Stimulated activated CD8-positive, alpha-beta memory T cell treated with anti-CD3 and anti-CD28 coated beads, Interleukin-2, amount 100 ng/mL, for 48 hours (primary cell): Measurements from ENCODE around the gene TAL1.

Source experiments
- DNase-seq, 2 donors: peaks; one replicate each; pipeline ENCODE4 v3.0.0-alpha.2; 2020; ENCODE audit warnings: low read depth in 2 of 2

Gene TAL1

DNA sequence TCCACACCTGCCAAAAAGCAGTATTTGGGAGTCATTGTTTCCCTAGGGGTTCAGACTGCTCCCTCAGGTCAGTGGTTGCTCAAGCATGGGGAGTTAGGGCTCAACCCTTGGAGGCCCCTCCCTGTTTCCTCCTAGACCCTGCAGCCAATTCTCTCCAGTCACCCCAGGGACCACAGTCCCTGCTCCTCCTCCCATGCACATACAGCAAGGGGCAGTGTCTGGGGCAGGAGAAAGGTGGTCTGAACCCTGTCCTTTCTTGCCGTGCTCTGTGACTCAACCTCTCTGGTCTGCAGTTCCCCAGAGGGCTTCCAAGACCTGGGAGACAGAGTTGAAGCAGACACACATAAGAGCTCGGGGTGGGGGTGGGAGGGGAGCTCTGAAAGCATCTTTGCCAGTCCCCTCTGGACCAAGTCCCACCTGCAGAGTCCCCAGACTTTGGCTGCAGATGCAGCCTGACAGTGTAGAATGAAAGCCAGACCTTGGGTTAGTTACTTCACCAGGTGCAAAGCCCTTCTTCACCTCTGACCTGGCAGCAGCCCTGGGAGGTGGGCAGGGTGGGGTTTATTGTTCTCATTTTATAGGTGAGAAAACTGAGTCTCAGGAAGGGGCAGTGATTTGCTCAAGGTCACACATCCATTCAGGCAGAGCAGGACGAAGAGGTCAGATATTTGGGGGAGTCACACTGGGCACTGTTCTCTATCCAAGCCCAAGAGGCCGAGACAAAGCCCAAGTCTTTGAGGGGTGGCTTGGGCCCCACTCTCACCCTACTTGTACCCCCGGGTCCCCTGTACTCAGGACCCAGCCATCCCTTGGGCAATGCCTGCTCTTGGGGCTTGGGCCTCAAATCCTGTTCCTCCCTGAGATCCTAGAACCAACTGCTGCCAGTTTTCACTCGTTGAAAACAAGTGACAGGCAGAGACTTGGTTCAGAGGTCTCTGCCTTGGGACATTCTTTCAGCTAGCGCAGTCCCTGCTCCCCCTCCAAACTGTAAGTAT lies 42.9 kb downstream of the TAL1 start:
- DNase-seq, result no peak

GRCh38 chr1:47187926-47188250 lies 44.1 kb downstream of the TAL1 start:
- no peak for DNase-seq

DNA sequence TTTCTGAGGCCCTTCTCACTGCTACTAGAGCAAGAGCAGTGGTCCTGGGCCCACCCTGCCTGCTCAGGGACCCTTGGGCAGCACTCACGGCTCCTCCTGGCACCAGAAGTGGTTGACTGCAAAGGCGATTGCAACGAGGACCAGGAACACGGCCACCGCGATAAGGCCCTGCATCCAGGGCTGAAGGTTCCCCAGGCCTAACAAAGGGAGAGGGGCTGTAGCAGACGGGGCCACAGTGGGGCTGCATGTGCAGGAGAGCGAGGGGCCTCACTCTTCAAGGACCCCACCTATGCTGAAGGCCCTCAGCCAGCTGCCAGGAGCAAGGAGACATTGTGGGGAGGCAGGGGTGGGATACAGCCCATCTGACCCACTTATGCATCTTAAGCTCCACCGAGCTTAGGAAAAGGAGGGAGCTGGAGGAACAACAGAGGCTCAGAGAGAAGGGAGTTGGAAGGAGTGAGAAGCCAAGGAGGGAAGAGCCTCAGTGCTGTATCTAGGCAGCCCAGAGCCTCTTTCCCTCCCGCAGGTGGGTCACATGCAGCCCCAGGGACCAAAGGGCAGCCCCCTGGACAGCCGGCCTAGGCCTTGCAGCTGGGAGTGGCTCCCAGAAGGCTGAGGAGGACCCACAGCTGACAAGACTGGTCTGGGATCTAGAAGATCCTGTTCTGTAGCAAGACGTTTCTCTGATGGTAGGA lies 44.6 kb downstream of the TAL1 start:
- DNase-seq, result no peak

- no peak for DNase-seq
These were observed 45.5 kb downstream of the TAL1 start for GRCh38 chr1:47186267-47187185.

DNA sequence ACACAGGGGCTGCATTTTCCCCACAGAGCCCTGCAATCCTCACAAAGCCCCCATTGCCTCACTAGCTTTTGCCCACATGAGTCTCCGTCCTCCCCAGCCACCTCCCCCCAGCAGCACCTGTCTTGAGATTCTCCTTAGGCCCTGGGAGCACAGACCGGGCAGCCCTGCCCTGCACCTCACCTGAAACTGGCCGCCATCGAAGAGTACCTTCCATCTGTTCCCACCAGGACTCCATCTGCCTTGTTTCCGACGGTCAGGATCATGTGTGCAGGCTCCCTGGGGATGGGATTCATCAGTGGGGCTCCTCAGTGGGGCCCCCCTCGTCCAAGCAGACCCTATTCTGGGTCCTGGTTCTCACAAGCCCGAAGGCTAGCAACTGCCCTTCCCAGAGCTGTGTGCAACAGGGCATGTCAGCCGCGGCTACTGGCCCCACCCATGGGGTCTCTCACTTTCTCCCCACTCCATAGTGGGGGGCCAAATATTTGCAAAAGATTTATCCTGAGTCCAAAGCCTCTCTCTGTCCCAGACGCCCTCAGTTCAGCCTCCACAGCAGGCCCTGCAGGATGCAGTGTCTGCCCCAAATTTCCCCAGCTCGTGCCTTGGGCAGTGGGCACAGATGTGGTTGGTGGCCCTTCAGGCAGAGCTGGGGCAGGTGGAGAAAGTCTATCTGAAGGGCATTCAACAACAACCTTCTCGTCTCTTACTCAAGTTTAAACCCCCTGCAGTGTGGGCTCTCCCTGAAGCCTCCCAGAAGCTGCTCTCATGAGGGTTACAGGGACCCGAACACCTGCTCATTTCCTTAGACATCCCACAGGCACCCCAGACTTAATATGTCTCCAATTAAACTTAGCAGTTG lies 47.0 kb downstream of the TAL1 start:
- DNase-seq, result no peak

- DNase-seq, result no peak
These were observed 47.8 kb downstream of the TAL1 start for GRCh38 chr1:47184090-47184821.

GRCh38 chr1:47183308-47184089 lies 48.5 kb downstream of the TAL1 start:
- DNase-seq, result no peak

- no peak for DNase-seq
These were observed 49.3 kb downstream of the TAL1 start for GRCh38 chr1:47182676-47183235.

DNA sequence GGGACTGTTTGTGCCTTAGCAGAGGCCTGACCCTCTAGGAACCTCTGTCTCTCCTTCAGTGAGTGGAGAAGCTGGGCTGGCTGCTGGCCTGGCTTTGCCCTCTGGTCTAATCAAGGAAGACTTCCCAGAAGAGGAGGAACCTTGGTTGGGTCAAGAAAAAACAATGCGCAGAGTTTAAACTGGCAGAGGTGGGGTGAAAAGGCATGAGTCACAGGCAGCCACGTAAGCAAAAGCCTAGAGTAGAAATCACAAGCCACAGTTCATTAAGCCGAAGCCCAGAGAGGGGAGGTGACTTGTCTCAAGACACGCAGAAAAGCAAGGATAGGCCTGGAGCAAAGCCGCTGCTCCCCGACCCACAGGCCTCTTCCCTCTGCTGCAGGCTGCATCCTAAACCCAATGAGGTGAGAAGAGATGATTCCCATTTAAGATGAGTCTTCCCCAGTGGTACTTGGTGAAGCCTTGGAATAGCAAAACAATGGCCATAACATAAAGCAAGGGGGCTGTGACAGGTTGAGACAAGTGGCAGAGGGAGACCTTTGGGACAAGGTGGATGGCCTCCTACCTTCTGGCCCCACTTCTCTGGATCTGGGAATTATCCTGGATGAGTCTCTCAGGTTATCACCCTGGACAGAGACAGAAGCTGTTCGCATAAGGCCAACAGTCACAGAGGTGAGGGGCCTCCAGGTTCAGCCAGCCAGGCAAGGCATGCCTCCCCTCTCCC lies 49.9 kb downstream of the TAL1 start:
- no peak for DNase-seq

- DNase-seq, result no peak
These were observed 50.7 kb downstream of the TAL1 start for GRCh38 chr1:47181095-47181954.

GRCh38 chr1:47180603-47181094 lies 51.4 kb downstream of the TAL1 start:
- no peak for DNase-seq

- no peak for DNase-seq
These were observed 51.9 kb downstream of the TAL1 start for GRCh38 chr1:47179988-47180563.

- peak; percentile 65 to 73 for DNase-seq
These were observed 52.7 kb downstream of the TAL1 start for GRCh38 chr1:47179017-47179987.

- DNase-seq, result no peak
These were observed 53.4 kb downstream of the TAL1 start for GRCh38 chr1:47178654-47179016.

- DNase-seq, result no peak
These were observed 54.0 kb downstream of the TAL1 start for GRCh38 chr1:47178020-47178419.
